ENCODE data around the gene BARD1.

BARD1 gene

GRCh38 chr2:214747992-214748391 lies 61.5 kb downstream of the BARD1 start:
- ChIA-PET POLR2A (no interaction called here), CTCF (interaction anchor here (1.4 kb wide), 1 partner anchor 31 kb away, joined by 3 read pairs; no protein-coding TSS in a partner anchor)
- no peak for DNase-seq (ENCODE audit: extremely low spot score)
- no peak for TF ChIP-seq CTCF (IDR thresholded peaks at IDR 0.05; ENCODE audit: control extremely low read depth, extremely low read depth, low read depth, missing control alignments)

- CTCF ChIA-PET, result interaction anchor here (1.1 kb wide), 1 partner anchor 14 kb away, joined by 3 read pairs; no protein-coding TSS in a partner anchor
- DNase-seq (ENCODE audit: extremely low spot score), result no peak
- TF ChIP-seq CTCF (IDR thresholded peaks at IDR 0.05; ENCODE audit: control extremely low read depth, extremely low read depth, low read depth, missing control alignments), result no peak
- POLR2A ChIA-PET, result no interaction called here
Observed at GRCh38 chr2:214742119-214742518, 67.4 kb downstream of the BARD1 start.

- no peak for TF ChIP-seq CTCF (IDR thresholded peaks at IDR 0.05; ENCODE audit: control extremely low read depth, extremely low read depth, low read depth, missing control alignments)
- DNase-seq (ENCODE audit: extremely low spot score), result no peak
- ChIA-PET POLR2A (no interaction called here), CTCF (interaction anchor here (1.1 kb wide), 2 partner anchors 9 to 15 kb away, joined by 3 to 4 read pairs; no protein-coding TSS in a partner anchor)
Observed at GRCh38 chr2:214740867-214741395, 68.6 kb downstream of the BARD1 start.

GRCh38 chr2:214737188-214737587 lies 72.3 kb downstream of the BARD1 start:
- POLR2A ChIA-PET, result no interaction called here
- CTCF ChIA-PET, result no interaction called here
- peak; percentile 34 for DNase-seq (ENCODE audit: extremely low spot score)
- TF ChIP-seq CTCF (IDR thresholded peaks at IDR 0.05; ENCODE audit: control extremely low read depth, extremely low read depth, low read depth, missing control alignments), result no peak

- DNase-seq (ENCODE audit: extremely low spot score), result no peak
- ChIA-PET CTCF (interaction anchor here (0.9 kb wide), 1 partner anchor 13 kb away, joined by 3 read pairs; no protein-coding TSS in a partner anchor), POLR2A (no interaction called here)
- no peak for TF ChIP-seq CTCF (IDR thresholded peaks at IDR 0.05; ENCODE audit: control extremely low read depth, extremely low read depth, low read depth, missing control alignments)
Observed at GRCh38 chr2:214730800-214731407, 78.6 kb downstream of the BARD1 start.

- TF ChIP-seq CTCF (IDR thresholded peaks at IDR 0.05; ENCODE audit: control extremely low read depth, extremely low read depth, low read depth, missing control alignments), result no peak
- DNase-seq (ENCODE audit: extremely low spot score), result no peak
- ChIA-PET POLR2A (no interaction called here), CTCF (interaction anchor here (0.9 kb wide), 1 partner anchor 12 kb away, joined by 3 read pairs; no protein-coding TSS in a partner anchor)
Observed at GRCh38 chr2:214730248-214730647, 79.2 kb downstream of the BARD1 start.
